NK-92 treated with Interleukin-12 subunit alpha and Interleukin-12 subunit beta, amount 100 ng/mL, for 24 hours (cell line): ENCODE data around the gene JARID2.
"Not testable (repeated sequence)": the region's sequence is repeated elsewhere in the genome, so short reads cannot be mapped to it uniquely, and the experiment has no call there.

ENCODE experiments used
- DNase-seq: peaks from one replicate; lab custom pipeline; 2025; lab: John Stamatoyannopoulos, UW

The JARID2 gene

GRCh38 chr6:15309611-15310283 lies 63.9 kb downstream of the JARID2 start:
- no peak for DNase-seq

- no peak for DNase-seq
Observed at GRCh38 chr6:15310680-15311079, 64.8 kb downstream of the JARID2 start.

GRCh38 chr6:15312500-15312899 lies 66.6 kb downstream of the JARID2 start:
- no peak for DNase-seq

- DNase-seq: no peak
Observed at GRCh38 chr6:15313367-15313766, 67.5 kb downstream of the JARID2 start.

GRCh38 chr6:15316754-15317153 lies 70.9 kb downstream of the JARID2 start:
- DNase-seq: no peak

GRCh38 chr6:15317251-15317650 lies 71.4 kb downstream of the JARID2 start:
- no peak for DNase-seq

GRCh38 chr6:15317934-15318902 lies 72.3 kb downstream of the JARID2 start:
- DNase-seq: no peak

- DNase-seq: no peak
Observed at GRCh38 chr6:15319677-15320076, 73.8 kb downstream of the JARID2 start.

GRCh38 chr6:15320693-15321092 lies 74.8 kb downstream of the JARID2 start:
- DNase-seq: no peak

- DNase-seq: no peak
Observed at GRCh38 chr6:15322184-15322583, 76.3 kb downstream of the JARID2 start.

- no peak for DNase-seq
Observed at GRCh38 chr6:15322781-15323536, 77.1 kb downstream of the JARID2 start.

- DNase-seq: not testable (repeated sequence)
Observed at GRCh38 chr6:15323611-15324010, 77.7 kb downstream of the JARID2 start.

GRCh38 chr6:15324427-15324985 lies 78.6 kb downstream of the JARID2 start:
- DNase-seq: no peak

- no peak for DNase-seq
Observed at GRCh38 chr6:15325540-15325955, 79.7 kb downstream of the JARID2 start.

GRCh38 chr6:15326067-15326614 lies 80.3 kb downstream of the JARID2 start:
- peak; percentile 56 for DNase-seq

GRCh38 chr6:15327271-15327670 lies 81.4 kb downstream of the JARID2 start:
- DNase-seq: no peak

GRCh38 chr6:15329197-15329671 lies 83.4 kb downstream of the JARID2 start:
- DNase-seq: no peak

- DNase-seq: peak; percentile 17
Observed at GRCh38 chr6:15330174-15330944, 84.5 kb downstream of the JARID2 start.

- DNase-seq: peak; percentile 59
Observed at GRCh38 chr6:15331143-15331542, 85.3 kb downstream of the JARID2 start.

GRCh38 chr6:15331629-15332251 lies 85.9 kb downstream of the JARID2 start:
- no peak for DNase-seq
